Kidney (tissue), 14 donors: ENCODE data around the gene PACSIN1. TPM values are rescaled to one million over a fixed set of nuclear protein-coding genes. Genes with fewer than 3 reads are reported as not detected.

Source experiments
- DNase-seq, 5 donors: peaks; one replicate each; pipeline ENCODE4 v3.0.0-alpha.2; 2013 to 2020
- FAIRE-seq: peaks from 2 replicates; lab custom pipeline; 2012; peaks lifted over from hg19 to GRCh38; lab: Jason Lieb, UNC
- H3K27ac ChIP-seq, 2 donors: one replicate each; pipeline ENCODE4 v1.7.0; 2013; ENCODE audit warnings: low read depth in 2 of 2, low read length in 2 of 2, inconsistent platforms in 1 of 2
- H3K27me3 ChIP-seq: one replicate; pipeline ENCODE4 v1.7.1; 2013; ENCODE audit warnings: low read length, inconsistent platforms; ENCODE audit not compliant: control insufficient read depth, insufficient read depth
- H3K36me3 ChIP-seq, 3 donors: one replicate each; pipeline versions ENCODE4 v1.7.0 to v1.7.1; 2013; ENCODE audit warnings: low read length in 3 of 3, control low read depth in 1 of 3, inconsistent platforms in 1 of 3; ENCODE audit not compliant: insufficient read depth in 3 of 3, control insufficient read depth in 2 of 3
- H3K4me1 ChIP-seq, 3 donors: one replicate each; pipeline versions ENCODE4 v1.7.0 to v1.7.1; 2013; ENCODE audit warnings: low read length in 3 of 3, inconsistent platforms in 1 of 3, low read depth in 1 of 3; ENCODE audit not compliant: control insufficient read depth in 2 of 3, insufficient read depth in 2 of 3
- H3K4me3 ChIP-seq, 3 donors: one replicate each; pipeline versions ENCODE4 v1.7.0 to v1.8.1; 2013; ENCODE audit warnings: low read length in 3 of 3, control low read depth in 1 of 3, inconsistent platforms in 1 of 3
- H3K9ac ChIP-seq, 3 donors: one replicate each; pipeline versions ENCODE4 v1.7.0 to v1.7.1; 2013; ENCODE audit warnings: low read length in 3 of 3, control low read depth in 1 of 3, inconsistent platforms in 1 of 3
- H3K9me3 ChIP-seq, 3 donors: one replicate each; pipeline versions ENCODE4 v1.7.0 to v1.7.1; 2013; ENCODE audit warnings: low read length in 3 of 3, control low read depth in 1 of 3, inconsistent platforms in 1 of 3; ENCODE audit not compliant: control insufficient read depth in 2 of 3, insufficient read depth in 1 of 3
- CTCF ChIP-seq: IDR thresholded peaks from 3 replicates; pipeline ENCODE4 v1.5.1; 2012; ENCODE audit warnings: mild to moderate bottlenecking, moderate library complexity, borderline replicate concordance; ENCODE audit not compliant: insufficient read depth; ENCODE audit errors: extremely low read depth
- intact Hi-C: fragments of 100-400 bp; cut with DNase I; formaldehyde crosslinking; loops from one replicate; pipeline ENCODE4 v1.11.1; 2022
- polyA plus RNA-seq: library from polyadenylated mRNA; stranded (reverse); fragments of 350-450 nt; fragmentation: Illumina TruSeq; extraction: RNeasy Lipid Tissue Mini Kit (QIAGEN cat#74804); gene quantifications from one replicate; pipeline ENCODE4 v1.2.3, GENCODE V29; 2014; ENCODE audit warnings: low read depth, low replicate concordance; ENCODE audit not compliant: insufficient read depth
- total RNA-seq: library from RNA; stranded (reverse); fragmentation: NEBNext Ultra II Directional; extraction: Animal tissue kit (Norgen Biotek cat#: 25700); gene quantifications from one replicate; pipeline ENCODE4 v1.2.1, GENCODE V29; 2021
- donor health status: control.
- donor health status: control.
- donor health status: control.
- donor health status: control.
- donor health status: control.
- donor health status: DM: yes; HTN: yes; CAD: no.
- donor health status: Normal renal cell carcinoma (clear cell type).

PACSIN1 gene
- total and polyA plus RNA-seq, 2 donors from 2014 or later: 1.7 to 4.1 TPM

GRCh38 chr6:34518669-34519365, 52.9 kb downstream of the PACSIN1 start:
- TF ChIP-seq CTCF: no peak

GRCh38 chr6:34519971-34520644, 54.2 kb downstream of the PACSIN1 start:
- Histone ChIP-seq H3K9me3 (no peaks in the 10 kb centered on the region), H3K4me1 (peaks cover 0 to 2% (median 0%) of the 10 kb centered on the region in 3 donors), H3K9ac (no peak overlapping the region), H3K27ac (no peak overlapping the region), H3K36me3 (no peaks in the 10 kb centered on the region), H3K27me3 (no peaks in the 10 kb centered on the region), H3K4me3 (no peak overlapping the region)
- no peak for TF ChIP-seq CTCF
- FAIRE-seq (no peak), DNase-seq (peak in 1 of 5 donors; percentile 36)
- intact Hi-C loops: no loop called here

More at GRCh38 chr6:34518669-34519365, 52.9 kb downstream of the PACSIN1 start:
- Histone ChIP-seq H3K4me3 (no peak overlapping the region), H3K9ac (no peak overlapping the region), H3K27ac (no peak overlapping the region), H3K27me3 (no peaks in the 10 kb centered on the region), H3K9me3 (no peaks in the 10 kb centered on the region), H3K36me3 (no peaks in the 10 kb centered on the region), H3K4me1 (peaks cover 0 to 2% (median 0%) of the 10 kb centered on the region in 3 donors)
- DNase-seq (peak in 2 of 5 donors; percentile 21 to 56), FAIRE-seq (no peak)
- intact Hi-C loops: no loop called here

- peak in 1 of 5 donors; percentile 22 for DNase-seq
- no peak for FAIRE-seq
- no peak overlapping the region for H3K27ac ChIP-seq
- H3K4me1 ChIP-seq: peaks cover 0 to 2% (median 0%) of the 10 kb centered on the region in 3 donors
- no peak for TF ChIP-seq CTCF
- no peaks in the 10 kb centered on the region for H3K9me3 ChIP-seq
- no peak overlapping the region for H3K9ac ChIP-seq
- intact Hi-C loops: no loop called here
- H3K36me3 ChIP-seq: no peaks in the 10 kb centered on the region
- no peak overlapping the region for H3K4me3 ChIP-seq
- H3K27me3 ChIP-seq: no peaks in the 10 kb centered on the region
These were observed 55.0 kb downstream of the PACSIN1 start for GRCh38 chr6:34520645-34521462.
